GM12891 (cell line): ENCODE data around the gene POTEH.
"Not testable (repeated sequence)": the region's sequence is repeated elsewhere in the genome, so short reads cannot be mapped to it uniquely, and the experiment has no call there.

Experiments
- DNase-seq: peaks from one replicate; pipeline ENCODE4 v3.0.0; 2011; ENCODE audit warnings: low spot score; ENCODE audit not compliant: insufficient read length
- FAIRE-seq: peaks from 2 replicates; lab custom pipeline; 2011; peaks lifted over from hg19 to GRCh38; lab: Jason Lieb, UNC

Gene POTEH

GRCh38 chr22:15729209-15729917 is 39.5 kb downstream of the POTEH start:
- not testable (repeated sequence) for DNase-seq, FAIRE-seq

GRCh38 chr22:15731023-15731422 is 41.2 kb downstream of the POTEH start:
- not testable (repeated sequence) for DNase-seq, FAIRE-seq

GRCh38 chr22:15734411-15734810 is 44.6 kb downstream of the POTEH start:
- not testable (repeated sequence) for DNase-seq

GRCh38 chr22:15738157-15738908 is 48.5 kb downstream of the POTEH start:
- FAIRE-seq, DNase-seq: not testable (repeated sequence)

More at GRCh38 chr22:15734411-15734810, 44.6 kb downstream of the POTEH start:
- not testable (repeated sequence) for FAIRE-seq

- not testable (repeated sequence) for DNase-seq, FAIRE-seq
Measured at GRCh38 chr22:15738909-15739391, 49.1 kb downstream of the POTEH start.

- FAIRE-seq, DNase-seq: not testable (repeated sequence)
Measured at GRCh38 chr22:15747636-15748323, 58.0 kb downstream of the POTEH start.

GRCh38 chr22:15749181-15749970 is 59.5 kb downstream of the POTEH start:
- FAIRE-seq, DNase-seq: not testable (repeated sequence)

- not testable (repeated sequence) for DNase-seq, FAIRE-seq
Measured at GRCh38 chr22:15759443-15760097, 69.7 kb downstream of the POTEH start.

- not testable (repeated sequence) for FAIRE-seq, DNase-seq
Measured at GRCh38 chr22:15760388-15761150, 70.7 kb downstream of the POTEH start.

GRCh38 chr22:15761151-15761777 is 71.4 kb downstream of the POTEH start:
- FAIRE-seq, DNase-seq: not testable (repeated sequence)

GRCh38 chr22:15763559-15763958 is 73.7 kb downstream of the POTEH start:
- not testable (repeated sequence) for DNase-seq, FAIRE-seq
